Colonic mucosa (tissue), 4 donors: ENCODE results near the gene AAK1. TPM values are rescaled to one million over a fixed set of nuclear protein-coding genes. Genes with fewer than 3 reads are reported as not detected.

Experiments used
- DNase-seq: peaks from one replicate; pipeline ENCODE4 v3.0.0-alpha.2; 2020
- H3K27ac ChIP-seq: fragments of 200-600 bp; one replicate; pipeline ENCODE4 v1.8.0; 2021
- H3K27me3 ChIP-seq: fragments of 200-600 bp; one replicate; pipeline ENCODE4 v1.8.0; 2021
- H3K36me3 ChIP-seq: fragments of 200-600 bp; one replicate; pipeline ENCODE4 v1.8.0; 2021
- H3K4me1 ChIP-seq: fragments of 200-600 bp; one replicate; pipeline ENCODE4 v1.8.0; 2021; ENCODE audit warnings: mild to moderate bottlenecking
- H3K4me3 ChIP-seq: fragments of 200-600 bp; one replicate; pipeline ENCODE4 v1.8.0; 2021
- H3K9ac ChIP-seq, 2 donors: one replicate each; pipeline ENCODE4 v1.7.0; 2013; ENCODE audit warnings: control low read depth in 2 of 2, low read depth in 2 of 2, low read length in 2 of 2
- H3K9me3 ChIP-seq: fragments of 200-600 bp; one replicate; pipeline ENCODE4 v1.8.0; 2021
- intact Hi-C: fragments of 100-400 bp; cut with DNase I; formaldehyde crosslinking; loops from one replicate; pipeline ENCODE4 v1.14.1; 2022
- total RNA-seq, 2 donors: library from RNA; stranded (reverse); fragmentation: NEBNext Ultra II Directional in 1 of 2; extraction: Animal tissue kit (Norgen Biotek cat#: 25700) in 1 of 2; gene quantifications; one replicate each; pipeline ENCODE4 v1.2.1, GENCODE V29; 2021
- TF ChIP-seq, protein P1 (sequence below): fragments of 200-600 bp; IDR thresholded peaks from one replicate; pipeline ENCODE4 v1.8.0; 2022; ENCODE audit warnings: antibody characterized with exemption, mild to moderate bottlenecking
- donor health status: healthy.
- donor health status: DM: no; HTN: no; CAD: no.
- donor health status: DM: no; HTN: no; CAD: no.

Gene AAK1
- total RNA-seq, 2 donors from 2014 or later = 33.5 to 41.7 TPM

DNA sequence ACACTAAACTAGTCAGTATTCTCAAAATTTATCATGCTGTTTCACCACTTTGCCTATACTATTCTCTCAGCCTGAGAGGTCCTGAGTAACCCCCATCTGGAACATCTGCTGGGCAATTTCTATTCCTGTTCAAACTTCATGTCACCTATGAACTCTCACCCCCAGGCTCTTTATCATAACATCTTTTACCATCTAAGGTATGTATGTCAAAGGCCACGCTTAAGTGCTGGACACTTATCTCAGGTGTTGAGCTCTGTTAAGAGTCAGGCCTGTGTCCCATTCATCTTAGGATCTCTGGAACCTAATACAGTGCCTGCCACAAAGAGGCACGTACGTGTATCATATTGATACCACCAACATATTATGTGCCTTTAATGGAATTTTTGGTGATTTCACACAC lies 4.9 kb downstream of the AAK1 start:
- Histone ChIP-seq H3K9ac (no peak overlapping the region), H3K36me3 (no peaks in the 10 kb centered on the region), H3K9me3 (no peaks in the 10 kb centered on the region), H3K27ac (no peak overlapping the region), H3K4me3 (no peak overlapping the region), H3K4me1 (no peaks in the 10 kb centered on the region), H3K27me3 (no peaks in the 10 kb centered on the region)
- DNase-seq = no peak
- TF ChIP-seq, protein P1, sequence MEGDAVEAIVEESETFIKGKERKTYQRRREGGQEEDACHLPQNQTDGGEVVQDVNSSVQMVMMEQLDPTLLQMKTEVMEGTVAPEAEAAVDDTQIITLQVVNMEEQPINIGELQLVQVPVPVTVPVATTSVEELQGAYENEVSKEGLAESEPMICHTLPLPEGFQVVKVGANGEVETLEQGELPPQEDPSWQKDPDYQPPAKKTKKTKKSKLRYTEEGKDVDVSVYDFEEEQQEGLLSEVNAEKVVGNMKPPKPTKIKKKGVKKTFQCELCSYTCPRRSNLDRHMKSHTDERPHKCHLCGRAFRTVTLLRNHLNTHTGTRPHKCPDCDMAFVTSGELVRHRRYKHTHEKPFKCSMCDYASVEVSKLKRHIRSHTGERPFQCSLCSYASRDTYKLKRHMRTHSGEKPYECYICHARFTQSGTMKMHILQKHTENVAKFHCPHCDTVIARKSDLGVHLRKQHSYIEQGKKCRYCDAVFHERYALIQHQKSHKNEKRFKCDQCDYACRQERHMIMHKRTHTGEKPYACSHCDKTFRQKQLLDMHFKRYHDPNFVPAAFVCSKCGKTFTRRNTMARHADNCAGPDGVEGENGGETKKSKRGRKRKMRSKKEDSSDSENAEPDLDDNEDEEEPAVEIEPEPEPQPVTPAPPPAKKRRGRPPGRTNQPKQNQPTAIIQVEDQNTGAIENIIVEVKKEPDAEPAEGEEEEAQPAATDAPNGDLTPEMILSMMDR = no peak
- intact Hi-C loops = loop anchor here (5.0 kb wide), 1 partner anchor 71 kb away; no protein-coding TSS in a partner anchor

DNA sequence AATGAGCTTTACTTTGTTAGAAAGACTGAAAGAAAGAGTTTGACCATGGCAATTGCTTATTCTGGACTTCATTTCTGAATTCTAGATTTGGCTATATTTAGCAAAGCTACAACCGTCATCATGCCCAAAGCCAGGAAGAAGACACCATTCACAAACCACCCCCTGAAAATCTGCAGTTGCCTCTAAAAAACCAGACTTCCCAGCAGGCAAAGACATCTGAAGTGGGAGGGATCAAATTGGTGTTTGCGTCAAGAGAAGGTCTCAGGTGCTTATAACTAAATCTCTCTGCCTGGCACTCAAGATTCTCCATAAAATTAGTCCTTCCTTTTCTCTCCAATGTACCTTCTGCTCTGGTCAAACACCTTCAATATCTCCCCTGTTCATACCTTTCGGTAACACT lies 5.6 kb downstream of the AAK1 start:
- Histone ChIP-seq H3K4me1 (no peaks in the 10 kb centered on the region), H3K27ac (no peak overlapping the region), H3K4me3 (no peak overlapping the region), H3K9ac (no peak overlapping the region), H3K36me3 (no peaks in the 10 kb centered on the region), H3K27me3 (no peaks in the 10 kb centered on the region), H3K9me3 (no peaks in the 10 kb centered on the region)
- DNase-seq = no peak
- TF ChIP-seq, protein P1 = no peak
- intact Hi-C loops = loop anchor here (5.0 kb wide), 1 partner anchor 71 kb away; no protein-coding TSS in a partner anchor

DNA sequence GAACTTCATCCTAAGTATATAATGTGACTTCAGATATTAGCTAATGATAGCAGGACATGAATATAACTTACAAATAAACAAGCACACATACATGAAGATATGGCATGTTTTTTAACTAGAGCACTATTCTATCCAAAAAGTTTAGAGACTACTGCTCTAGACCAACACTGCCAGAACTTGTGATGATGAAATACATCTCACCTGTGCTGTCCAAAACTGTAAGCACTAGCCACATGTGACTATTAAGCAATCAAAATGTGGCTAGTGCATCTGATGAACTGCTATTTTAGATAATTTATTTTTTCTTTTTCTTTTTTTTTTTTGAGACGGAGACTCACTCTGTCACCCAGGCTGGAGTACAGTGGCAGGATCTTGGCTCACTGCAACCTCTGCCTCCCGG lies 7.1 kb downstream of the AAK1 start:
- no peaks in the 10 kb centered on the region for H3K4me1 ChIP-seq
- TF ChIP-seq, protein P1 = no peak
- no peak overlapping the region for H3K9ac ChIP-seq
- no peak overlapping the region for H3K27ac ChIP-seq
- H3K36me3 ChIP-seq = no peaks in the 10 kb centered on the region
- no peaks in the 10 kb centered on the region for H3K27me3 ChIP-seq
- DNase-seq = no peak
- intact Hi-C loops = loop anchor here (5.0 kb wide), 1 partner anchor 69 kb away; no protein-coding TSS in a partner anchor
- no peak overlapping the region for H3K4me3 ChIP-seq
- no peaks in the 10 kb centered on the region for H3K9me3 ChIP-seq

DNA sequence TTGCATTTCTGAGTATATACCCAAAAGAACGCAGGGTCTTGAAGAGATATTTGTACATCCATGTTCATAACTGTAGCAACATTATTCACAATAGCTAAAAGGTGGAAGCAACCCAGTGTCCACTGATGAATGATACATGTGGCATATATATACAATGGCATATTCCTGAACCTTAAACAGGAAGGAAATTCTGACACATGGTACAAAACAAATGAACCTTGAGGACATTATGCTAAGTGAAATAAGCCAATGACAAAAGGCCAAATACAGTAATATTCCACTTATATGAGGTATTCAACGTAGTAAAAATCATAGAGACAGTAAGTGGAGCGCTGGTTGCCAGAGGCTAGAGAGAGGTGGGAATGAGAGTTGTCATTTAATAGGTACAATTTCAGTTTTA lies 8.1 kb downstream of the AAK1 start:
- TF ChIP-seq, protein P1 = no peak
- Histone ChIP-seq H3K9ac (no peak overlapping the region), H3K4me1 (no peaks in the 10 kb centered on the region), H3K36me3 (no peaks in the 10 kb centered on the region), H3K4me3 (no peak overlapping the region), H3K27me3 (no peaks in the 10 kb centered on the region), H3K27ac (no peak overlapping the region), H3K9me3 (no peaks in the 10 kb centered on the region)
- intact Hi-C loops = loop anchor here (5.0 kb wide), 1 partner anchor 68 kb away; no protein-coding TSS in a partner anchor
- no peak for DNase-seq

DNA sequence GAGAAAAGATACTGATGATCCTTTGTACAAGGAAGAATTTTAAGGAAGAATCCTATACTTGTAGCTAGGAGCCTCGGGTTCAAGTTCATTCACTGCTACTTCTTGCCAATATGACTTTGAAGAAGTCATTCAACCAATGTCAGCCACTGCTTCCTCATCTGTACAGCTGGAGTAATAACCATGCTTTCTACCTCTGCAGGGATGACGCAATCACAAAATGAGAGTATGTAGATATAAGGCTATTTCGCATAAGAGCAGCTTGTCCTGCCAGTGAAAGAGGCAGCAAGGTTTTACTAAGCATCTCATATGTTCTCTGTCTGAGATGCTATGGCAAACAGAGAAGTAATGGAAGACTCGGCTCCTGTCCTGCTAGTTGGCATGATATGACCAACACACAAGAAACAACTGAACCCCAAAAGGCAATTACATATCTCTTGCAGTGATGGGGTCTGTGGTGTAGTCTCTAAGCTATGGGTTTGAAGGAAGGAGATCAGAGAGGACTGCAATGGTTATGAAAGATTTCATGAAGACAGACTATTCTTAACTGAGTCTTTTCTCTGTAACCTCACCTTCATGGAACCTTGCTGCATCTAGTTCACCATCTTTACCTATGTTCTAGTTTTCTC lies 9.2 kb downstream of the AAK1 start:
- H3K9ac ChIP-seq = no peak overlapping the region
- TF ChIP-seq, protein P1 = no peak
- no peaks in the 10 kb centered on the region for H3K9me3 ChIP-seq
- no peaks in the 10 kb centered on the region for H3K27me3 ChIP-seq
- H3K36me3 ChIP-seq = no peaks in the 10 kb centered on the region
- no peak overlapping the region for H3K4me3 ChIP-seq
- intact Hi-C loops = no loop called here
- H3K27ac ChIP-seq = no peak overlapping the region
- no peaks in the 10 kb centered on the region for H3K4me1 ChIP-seq
- no peak for DNase-seq
